SU-DHL-6 (cell line): Measurements from ENCODE around the gene INO80.

ENCODE experiments used
- EZH2phosphoT487 ChIP-seq: fragments of 200-600 bp; sonication (generic), shearing (Covaris generic); conservative IDR thresholded peaks from 2 replicates; pipeline ENCODE4 v1.6.1; 2018; ENCODE audit warnings: mild to moderate bottlenecking, antibody characterized with exemption, low read length, moderate library complexity, mixed read lengths
- TF ChIP-seq, protein P1 (sequence below): fragments of 200-600 bp; sonication (generic); IDR thresholded peaks from one replicate; pipeline ENCODE4 v1.5.1; 2017; ENCODE audit warnings: antibody characterized with exemption, mild to moderate bottlenecking, low read length, moderate library complexity; ENCODE audit not compliant: insufficient read depth, poor library complexity, severe bottlenecking

DNA sequence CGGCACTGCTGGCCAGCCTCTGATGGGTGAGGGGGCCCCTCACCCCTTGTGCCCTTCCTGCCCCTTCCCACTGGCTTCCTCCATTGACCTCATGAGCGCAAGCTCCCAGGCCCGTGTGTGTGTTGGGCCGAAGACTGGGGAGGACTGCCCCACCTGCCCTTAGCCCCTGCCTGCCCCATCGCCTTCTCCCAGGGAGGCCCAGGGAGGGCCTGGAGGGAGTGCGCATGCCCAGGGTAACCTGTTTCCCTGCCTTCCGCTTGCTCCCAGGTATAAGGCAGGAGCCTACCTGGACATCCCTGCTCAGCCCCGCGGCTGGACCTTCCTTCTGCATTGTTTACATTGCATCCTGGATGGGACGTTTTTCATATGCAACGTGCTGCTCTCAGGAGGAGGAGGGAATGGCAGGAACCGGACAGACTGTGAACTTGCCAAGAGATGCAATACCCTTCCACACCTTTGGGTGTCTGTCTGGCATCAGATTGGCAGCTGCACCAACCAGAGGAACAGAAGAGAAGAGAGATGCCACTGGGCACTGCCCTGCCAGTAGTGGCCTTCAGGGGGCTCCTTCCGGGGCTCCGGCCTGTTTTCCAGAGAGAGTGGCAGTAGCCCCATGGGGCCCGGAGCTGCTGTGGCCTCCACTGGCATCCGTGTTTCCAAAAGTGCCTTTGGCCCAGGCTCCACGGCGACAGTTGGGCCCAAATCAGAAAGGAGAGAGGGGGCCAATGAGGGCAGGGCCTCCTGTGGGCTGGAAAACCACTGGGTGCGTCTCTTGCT, 178.1 kb downstream of the INO80 start:
- TF ChIP-seq, protein P1, sequence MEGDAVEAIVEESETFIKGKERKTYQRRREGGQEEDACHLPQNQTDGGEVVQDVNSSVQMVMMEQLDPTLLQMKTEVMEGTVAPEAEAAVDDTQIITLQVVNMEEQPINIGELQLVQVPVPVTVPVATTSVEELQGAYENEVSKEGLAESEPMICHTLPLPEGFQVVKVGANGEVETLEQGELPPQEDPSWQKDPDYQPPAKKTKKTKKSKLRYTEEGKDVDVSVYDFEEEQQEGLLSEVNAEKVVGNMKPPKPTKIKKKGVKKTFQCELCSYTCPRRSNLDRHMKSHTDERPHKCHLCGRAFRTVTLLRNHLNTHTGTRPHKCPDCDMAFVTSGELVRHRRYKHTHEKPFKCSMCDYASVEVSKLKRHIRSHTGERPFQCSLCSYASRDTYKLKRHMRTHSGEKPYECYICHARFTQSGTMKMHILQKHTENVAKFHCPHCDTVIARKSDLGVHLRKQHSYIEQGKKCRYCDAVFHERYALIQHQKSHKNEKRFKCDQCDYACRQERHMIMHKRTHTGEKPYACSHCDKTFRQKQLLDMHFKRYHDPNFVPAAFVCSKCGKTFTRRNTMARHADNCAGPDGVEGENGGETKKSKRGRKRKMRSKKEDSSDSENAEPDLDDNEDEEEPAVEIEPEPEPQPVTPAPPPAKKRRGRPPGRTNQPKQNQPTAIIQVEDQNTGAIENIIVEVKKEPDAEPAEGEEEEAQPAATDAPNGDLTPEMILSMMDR = no peak
- no peak for TF ChIP-seq EZH2phosphoT487
